GM19455 (cell line): Measurements from ENCODE around the gene CLDN2.

ENCODE experiments used
- ATAC-seq: cut with Tn5 transposase; IDR thresholded peaks from one replicate; pipeline ENCODE4 v1.9.1; 2021; ENCODE audit not compliant: unreplicated experiment

CLDN2 gene

DNA sequence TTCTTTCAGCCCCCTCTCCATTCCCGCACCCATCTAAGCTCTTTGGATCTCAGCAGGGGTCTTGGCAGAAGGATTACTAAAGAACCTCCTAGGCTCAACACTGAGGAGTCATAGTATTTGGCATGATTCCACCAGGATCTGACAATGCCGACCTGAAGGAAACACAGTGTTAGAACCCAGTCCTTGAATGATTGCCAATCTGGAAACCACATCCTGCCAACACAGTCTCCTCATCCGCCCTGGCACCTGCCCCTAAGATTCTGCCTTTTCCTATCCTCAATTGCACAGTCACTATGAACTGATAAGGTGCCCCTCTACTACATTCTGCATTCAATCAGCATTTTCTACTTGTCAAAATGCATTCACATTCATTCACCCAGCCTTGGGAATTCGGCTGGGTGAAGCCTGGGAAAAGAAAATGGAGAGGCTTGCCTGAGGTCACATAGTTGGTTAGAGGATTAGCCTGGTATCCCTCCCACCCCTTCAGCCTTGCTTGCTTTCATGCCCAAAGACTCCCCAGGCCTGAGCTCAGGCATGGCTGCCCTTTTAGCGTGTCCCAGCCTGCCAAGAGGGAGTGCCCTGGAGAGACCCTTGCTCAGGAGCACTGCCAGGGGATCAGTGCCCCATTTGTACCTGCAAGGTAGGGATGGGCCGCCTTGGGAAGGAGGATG is 2.2 kb upstream of the CLDN2 start:
- ATAC-seq, result no peak

DNA sequence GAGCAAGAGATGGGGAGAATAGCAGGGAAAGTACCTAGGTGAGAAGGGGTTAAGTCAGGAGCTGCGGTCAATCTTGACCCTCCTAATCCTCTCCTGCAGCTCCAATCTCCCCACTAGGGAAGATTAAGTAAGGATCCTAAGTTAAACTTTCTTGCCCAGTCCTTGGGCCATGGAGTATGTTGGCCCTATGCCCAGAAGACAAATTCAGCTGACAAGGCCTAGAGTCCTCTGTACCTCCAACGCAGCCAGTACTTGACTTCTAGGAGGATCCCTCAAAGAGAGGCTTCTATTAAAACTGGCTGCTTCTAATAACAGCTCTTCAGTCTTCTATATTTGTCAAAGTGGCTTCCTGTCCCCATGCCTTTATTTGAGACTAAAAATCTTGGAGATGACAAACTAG is 1.4 kb downstream of the CLDN2 start:
- ATAC-seq, result no peak

DNA sequence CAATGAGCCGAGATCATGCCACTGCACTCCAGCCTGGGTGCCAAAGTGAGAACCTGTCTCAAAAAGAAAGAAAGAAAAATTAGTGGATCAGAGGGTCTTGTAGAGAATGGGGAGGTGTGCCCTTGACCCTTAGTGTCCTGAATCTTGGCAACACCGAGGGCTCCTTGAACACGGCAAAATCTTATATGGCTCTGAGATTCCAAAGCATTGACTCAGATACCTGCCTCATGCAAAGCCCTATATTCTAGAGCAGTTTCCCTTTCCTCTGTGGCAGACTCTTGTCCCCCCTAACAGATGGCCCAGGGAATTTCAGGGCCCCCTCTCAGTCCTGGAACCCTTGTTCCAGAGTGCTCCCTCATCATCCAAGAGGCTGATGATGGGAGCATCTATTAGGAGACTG is 6.8 kb downstream of the CLDN2 start:
- no peak for ATAC-seq

DNA sequence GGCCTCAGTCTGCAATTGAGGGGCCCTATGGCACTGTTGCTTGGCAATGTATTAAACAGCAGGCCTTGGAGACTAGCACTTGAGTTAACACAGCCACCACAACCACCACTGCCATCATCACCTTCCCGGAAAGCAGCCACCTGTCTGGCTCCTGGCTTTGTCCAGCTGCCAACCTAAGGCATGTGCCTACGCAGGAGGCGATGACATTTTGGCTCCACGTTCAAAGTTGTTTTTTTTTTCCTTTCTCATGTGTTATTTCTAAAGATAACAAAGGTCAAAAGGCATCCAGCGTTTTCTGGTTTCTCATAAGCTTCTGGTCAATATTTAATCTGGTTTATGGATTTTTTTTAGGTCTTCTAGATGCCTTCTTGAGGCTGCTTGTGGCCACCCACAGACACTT is 7.5 kb downstream of the CLDN2 start:
- no peak for ATAC-seq

DNA sequence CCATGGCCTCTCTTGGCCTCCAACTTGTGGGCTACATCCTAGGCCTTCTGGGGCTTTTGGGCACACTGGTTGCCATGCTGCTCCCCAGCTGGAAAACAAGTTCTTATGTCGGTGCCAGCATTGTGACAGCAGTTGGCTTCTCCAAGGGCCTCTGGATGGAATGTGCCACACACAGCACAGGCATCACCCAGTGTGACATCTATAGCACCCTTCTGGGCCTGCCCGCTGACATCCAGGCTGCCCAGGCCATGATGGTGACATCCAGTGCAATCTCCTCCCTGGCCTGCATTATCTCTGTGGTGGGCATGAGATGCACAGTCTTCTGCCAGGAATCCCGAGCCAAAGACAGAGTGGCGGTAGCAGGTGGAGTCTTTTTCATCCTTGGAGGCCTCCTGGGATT is 8.0 kb downstream of the CLDN2 start:
- no peak for ATAC-seq

DNA sequence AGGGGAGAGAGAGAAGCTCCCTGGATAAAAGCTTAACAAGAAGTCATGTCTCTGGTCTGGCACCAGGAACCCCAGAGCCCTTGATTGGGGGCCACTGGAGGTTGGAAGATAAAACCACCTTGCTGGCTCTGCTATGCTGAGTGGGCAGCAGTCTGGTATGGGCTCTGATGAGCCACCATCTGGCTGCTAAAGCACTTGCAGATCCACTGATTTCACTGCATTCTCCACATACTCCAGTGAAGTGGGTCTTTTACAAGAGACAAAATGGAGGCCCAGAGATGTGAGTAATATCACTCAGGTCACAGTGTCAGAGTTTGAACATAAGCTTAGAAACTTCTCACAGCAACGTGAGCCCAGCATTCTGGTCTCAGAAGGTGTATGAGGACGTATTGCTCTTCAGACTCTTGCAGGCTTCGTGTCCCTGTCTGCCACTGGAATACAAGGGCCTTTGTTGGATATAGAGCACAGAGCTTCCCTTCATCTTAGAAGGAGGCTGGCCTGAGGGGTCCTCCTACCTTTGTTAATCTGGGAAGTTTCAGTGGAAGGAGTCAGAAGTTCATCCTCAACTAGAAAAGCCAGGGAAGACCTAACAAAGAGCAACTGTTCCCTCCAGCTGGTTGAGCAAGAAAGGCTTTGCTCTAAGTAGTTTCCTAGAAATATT is 11.8 kb downstream of the CLDN2 start:
- ATAC-seq, result no peak

DNA sequence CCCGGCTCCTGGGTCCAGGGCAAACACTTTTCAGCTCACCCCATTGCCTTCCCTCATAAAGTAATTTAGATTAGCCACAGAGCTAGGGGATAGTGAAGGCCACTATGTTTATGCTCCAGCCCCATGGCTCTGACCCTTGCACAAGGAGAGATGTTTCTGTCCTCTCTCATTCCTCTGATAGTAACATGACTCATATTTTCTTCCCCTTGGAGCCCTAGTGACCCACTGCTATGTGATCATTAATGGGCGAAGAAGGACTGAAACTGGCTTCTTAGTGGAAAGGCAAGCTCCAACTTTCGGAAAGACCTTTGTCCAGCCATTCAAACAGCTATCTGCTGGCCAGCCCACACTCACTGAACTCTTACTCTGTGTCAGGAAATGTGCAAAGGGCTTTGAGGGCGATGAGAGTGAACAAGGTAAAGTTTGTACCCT is 12.3 kb downstream of the CLDN2 start:
- ATAC-seq, result no peak

DNA sequence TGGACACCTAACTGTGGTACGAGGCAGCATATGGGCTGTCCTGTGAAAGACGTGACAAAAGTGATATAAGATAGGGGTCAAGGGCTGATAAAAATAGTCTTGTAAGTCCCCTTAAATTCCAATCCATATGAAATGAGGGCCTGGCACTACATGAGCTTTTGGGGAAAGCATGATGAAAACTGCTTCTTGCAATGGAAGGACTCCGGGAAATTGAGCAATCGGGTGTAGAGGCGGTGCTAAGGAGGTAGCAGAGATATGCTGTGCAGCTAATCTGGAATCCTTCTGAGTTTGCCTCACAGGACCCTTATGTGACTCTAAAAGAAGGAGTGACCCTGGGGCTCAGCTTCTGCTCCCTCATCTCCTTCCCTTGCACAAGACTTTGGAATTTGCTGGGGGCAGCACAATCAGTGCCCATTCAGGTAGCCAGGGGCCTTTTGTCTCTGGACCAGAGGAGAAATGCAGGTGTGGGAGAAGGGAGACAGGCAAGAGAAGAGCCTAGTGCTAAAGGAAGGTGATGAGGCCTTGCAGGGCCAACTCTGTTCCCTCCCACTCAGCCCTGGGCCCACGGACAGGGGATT is 12.8 kb downstream of the CLDN2 start:
- ATAC-seq, result no peak

DNA sequence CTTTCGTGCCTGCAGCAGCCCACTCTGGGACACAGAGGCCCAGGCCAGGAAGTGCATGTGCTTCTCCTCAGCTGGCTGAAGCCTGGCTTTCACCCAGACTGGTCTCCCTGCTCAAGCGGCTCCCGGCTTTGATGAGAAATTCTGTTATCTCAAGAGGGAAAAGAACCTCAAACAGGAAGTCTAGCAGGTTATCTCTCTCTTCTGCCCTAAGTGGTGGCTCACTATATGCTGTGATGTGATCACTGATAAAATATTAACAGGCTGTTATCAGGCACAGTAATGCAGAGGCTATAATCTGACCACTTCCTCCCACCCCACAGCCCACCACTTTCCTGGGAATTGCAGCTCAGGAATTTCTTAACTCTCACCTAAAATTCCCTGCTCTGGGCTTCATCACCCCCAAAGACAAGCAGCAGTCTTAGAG is 13.3 kb downstream of the CLDN2 start:
- ATAC-seq, result no peak

DNA sequence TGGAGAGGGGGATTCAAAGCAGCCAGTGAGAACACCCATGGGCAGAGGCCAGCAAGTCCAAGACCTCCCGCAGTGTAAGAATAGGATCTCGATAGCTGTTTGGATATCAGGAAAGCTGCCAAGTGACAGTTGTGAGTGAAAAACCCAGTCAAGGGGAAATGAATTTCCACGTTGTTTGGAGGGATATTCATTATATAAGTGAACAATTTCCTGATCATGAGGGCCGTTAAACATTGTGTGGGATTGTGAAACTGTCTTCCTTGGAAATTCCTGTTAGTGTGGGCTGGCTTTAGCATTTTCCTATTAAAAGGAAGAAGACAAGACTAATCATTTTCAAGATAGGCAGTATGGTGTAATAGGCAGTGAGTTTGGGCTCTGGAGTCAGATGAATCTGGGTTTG is 15.0 kb downstream of the CLDN2 start:
- ATAC-seq, result no peak

DNA sequence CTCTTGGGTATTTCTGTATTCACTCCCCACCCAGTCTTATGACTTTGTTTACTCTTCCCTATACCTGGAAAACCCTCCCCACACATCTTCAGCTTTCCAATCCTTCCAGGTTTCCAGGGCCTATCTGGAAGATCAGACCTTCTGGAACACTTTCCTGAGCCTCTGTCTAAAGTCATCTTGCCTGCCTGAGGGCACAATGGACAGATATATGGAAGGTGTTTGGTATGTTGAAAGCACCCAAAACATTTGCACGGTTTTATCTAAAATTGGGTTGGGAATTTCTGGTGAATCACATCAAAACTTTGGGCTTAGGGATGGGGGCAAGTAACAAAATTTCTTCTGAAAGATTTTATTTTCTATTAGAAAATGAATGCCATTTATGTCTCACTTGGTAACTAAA is 16.0 kb downstream of the CLDN2 start:
- ATAC-seq, result no peak

DNA sequence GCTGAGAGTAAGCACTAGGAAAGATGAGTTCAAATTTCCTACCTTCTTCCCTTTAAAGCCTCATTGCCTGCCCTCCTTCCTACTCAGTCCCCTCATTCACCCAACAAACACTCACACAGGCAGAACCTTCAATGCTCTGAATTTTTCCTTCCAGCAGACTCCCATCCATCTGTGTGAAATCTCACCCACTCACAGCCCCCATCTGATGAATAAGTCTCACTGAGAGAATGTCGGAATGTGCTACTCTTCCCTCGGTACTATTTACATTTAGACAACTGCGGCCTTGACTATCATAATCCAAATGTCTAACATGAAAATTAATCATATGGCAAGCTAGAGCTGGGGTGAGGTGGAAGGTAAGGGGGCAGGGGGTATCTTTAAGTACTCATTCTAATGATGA is 19.4 kb downstream of the CLDN2 start:
- no peak for ATAC-seq

DNA sequence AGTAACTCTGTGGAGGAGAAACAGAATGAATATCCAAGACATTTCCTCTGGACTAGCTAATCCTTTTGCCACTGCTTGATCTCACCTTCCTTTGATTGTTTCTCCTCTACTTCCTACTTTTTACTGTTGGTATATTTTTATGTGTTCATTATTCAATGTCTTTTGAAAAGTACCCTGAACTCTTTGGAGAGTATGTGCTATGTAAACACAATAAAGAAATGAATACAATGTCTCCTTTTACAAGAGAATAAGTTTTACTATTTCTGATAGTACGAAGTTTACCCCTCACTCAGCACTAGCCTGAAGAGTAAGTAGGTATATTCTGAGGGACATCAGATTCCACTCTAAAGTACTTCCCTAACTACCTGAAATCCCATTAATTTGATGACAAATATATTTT is 19.9 kb downstream of the CLDN2 start:
- ATAC-seq, result no peak

DNA sequence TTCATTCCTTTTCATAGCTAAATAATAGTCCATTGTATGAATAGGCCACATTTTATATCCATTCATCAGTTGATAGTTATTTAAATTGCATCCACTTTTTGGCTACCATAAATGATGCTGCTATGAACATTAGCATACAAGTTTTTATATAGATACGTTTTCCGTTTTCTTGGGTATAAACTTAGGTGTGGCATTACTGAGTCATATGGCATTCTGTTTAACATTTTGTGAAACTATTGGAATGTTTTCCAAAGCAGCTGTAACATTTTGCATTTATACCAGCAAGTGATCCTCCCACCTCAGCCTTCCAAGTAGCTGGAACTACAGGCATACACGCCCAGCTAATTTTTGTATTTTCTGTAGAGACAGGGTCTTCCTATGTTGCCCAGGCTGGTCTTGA is 26.3 kb downstream of the CLDN2 start:
- ATAC-seq, result no peak

DNA sequence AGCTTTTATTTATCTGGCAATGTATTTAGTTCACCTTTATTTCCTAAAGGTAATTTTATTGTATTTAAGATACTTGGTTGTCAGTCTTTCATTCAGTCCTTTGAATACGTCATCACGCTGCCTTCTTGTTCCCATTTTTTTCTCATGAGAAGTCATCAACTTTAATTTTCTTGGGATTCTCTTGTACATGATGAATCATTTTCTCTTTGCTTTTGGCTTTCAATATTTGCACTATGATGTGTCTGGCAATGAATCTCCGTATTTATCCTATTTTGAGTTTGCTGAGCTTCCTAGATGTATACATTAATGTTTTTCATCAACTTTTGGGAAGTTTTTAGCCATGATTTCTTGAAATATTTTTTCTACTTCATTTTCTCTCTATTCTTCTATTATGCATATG is 28.4 kb downstream of the CLDN2 start:
- ATAC-seq, result no peak

DNA sequence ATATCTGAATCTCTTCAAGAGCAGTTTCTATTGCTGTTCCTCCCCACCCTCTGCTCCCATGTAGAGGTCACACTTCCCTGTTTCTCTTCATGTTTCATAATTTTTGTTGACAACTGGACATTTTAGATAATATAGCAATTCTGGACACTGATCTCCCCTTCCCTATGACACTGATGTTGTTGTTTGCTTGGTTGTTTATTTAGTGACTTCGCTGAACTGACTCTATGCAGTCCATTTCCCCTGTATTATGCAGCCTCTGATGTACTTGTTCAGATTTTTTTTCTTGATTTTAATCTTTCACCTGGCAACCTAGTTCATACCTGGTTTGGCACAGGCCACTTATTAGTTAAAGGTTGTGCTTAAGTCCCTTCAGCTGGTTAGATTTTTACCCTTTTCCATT is 29.2 kb downstream of the CLDN2 start:
- no peak for ATAC-seq

DNA sequence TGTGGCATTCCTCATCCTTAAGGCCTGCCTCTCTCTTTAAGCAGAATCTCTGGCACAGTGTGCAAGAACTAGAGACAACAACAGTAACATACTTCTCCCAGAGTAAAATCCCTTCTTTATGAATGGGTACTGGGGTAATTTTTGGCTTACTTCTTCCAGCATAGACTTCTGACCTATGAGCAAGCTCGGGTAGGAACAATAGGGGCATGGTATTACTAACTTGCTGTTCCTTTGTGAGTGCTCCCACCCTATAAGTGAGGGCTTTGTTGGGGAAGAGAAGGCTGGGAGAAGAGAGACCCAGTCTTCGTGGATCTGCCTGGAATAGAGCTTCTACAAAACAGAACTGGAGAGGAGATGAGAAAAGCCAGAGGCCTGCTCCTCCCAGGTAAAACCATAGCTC is 30.2 kb downstream of the CLDN2 start:
- no peak for ATAC-seq

DNA sequence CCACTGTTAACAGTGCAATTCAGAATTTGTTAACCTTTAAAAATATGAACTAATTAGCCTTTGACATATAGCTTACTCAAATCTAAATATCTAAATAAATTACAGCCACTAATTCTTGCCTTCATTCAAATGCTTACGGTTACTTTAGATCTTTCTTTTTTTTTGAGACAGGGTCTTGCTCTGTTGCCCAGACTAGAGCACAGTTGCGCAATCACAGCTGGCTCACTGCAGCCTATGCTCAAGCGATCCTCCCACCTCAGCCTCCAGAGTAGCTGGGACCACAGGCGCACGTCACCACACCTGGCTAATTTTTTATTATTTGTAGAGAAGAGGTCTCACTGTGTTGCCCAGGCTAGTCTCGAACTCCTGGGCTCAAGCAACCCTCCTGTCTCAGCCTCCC is 31.0 kb downstream of the CLDN2 start:
- ATAC-seq, result no peak

DNA sequence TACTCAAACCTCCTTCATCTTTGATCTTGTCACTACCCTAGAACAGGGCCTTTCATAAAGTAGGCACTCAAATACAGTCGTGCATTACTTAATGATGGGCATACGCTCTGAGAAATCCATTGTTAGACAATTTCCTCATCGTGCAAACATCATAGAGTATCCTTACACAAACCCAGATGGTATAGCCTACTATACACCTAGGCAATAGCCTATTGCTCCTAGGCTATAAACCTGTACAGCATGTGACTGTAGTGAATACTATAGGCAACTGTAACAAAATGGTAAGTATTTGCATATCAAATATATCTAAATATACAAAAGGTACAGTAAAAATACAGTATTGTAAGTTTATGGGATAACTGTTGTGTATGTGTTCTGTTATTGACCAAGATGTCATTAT is 31.9 kb downstream of the CLDN2 start:
- no peak for ATAC-seq

DNA sequence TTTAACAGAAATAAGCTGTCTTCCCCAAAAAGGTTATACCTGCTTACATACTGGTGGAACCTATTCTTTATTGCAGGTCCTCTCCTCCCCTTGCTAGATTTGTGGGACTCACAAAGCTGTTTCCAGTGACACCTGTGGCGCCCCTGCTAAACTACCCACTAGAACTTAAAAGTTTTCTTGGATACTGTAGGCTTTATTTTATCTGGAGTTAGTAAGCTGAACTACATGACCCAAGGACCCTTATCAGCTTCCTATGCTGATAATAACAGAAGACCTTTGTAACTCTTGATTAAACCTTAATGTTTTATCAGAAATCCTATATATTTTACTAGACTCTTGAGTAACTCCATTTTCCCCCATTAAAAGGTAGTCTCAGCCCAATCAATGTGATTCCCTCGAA is 32.3 kb downstream of the CLDN2 start:
- ATAC-seq, result no peak

DNA sequence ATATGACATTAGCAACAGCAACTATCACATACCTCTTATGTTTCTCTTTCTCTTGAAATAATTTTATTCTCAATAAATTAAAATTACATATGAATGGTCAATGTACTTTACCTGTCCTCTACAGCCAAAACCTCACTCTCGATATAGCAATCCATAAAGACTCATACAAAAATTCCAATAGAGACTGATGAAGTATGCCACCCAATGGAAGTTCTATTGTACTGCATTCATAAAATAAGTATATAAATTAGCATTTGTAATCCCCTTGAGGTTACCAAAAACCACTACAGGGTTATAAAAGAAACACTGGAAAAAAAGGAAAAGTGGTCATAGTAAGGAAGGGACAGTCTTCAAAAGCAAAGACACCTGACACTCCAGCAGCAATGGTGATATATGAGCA is 32.8 kb downstream of the CLDN2 start:
- ATAC-seq, result no peak

DNA sequence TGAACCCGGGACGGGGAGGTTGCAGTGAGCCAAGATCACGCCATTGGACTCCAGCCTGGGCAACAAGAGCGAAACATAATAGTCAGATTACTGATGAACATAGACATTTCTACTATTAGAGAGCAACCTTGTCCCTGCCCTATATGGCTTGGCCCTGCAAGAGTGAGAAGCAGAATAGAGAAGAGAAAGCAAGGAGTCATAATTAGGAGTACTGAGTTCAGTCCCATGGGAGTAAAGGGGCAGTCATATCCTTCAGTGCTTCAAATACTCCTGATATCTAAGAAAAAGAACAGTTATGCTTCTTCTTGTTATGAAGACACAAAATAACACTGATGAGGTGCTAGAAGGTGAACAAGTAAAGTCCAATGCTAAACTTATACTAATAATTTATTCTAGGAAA is 33.8 kb downstream of the CLDN2 start:
- no peak for ATAC-seq
